HCEC 1CT (cell line): ENCODE data around the gene ANKRD60.

Experiments
- DNase-seq: peaks from one replicate; pipeline ENCODE4 v3.0.0-alpha.2; 2017

ANKRD60 gene

GRCh38 chr20:58228484-58229197 lies at the start of gene ANKRD60:
Gene ANKRD60 (minus strand): TSS chr20:58228653. CDS start chr20:58228653, 0 bp downstream.
- no peak for DNase-seq

GRCh38 chr20:58277578-58278472 lies 49.4 kb upstream of the ANKRD60 start:
- no peak for DNase-seq

GRCh38 chr20:58277107-58277506 lies 48.7 kb upstream of the ANKRD60 start:
- DNase-seq = no peak

- DNase-seq = no peak
Measured at GRCh38 chr20:58274384-58274783, 45.9 kb upstream of the ANKRD60 start.

- DNase-seq = no peak
Measured at GRCh38 chr20:58271606-58272351, 43.3 kb upstream of the ANKRD60 start.

- DNase-seq = no peak
Measured at GRCh38 chr20:58268936-58269619, 40.6 kb upstream of the ANKRD60 start.

GRCh38 chr20:58268421-58268821 lies 40.0 kb upstream of the ANKRD60 start:
- DNase-seq = no peak

- DNase-seq = no peak
Measured at GRCh38 chr20:58267389-58268215, 39.1 kb upstream of the ANKRD60 start.

GRCh38 chr20:58264271-58264670 lies 35.8 kb upstream of the ANKRD60 start:
- no peak for DNase-seq

- no peak for DNase-seq
Measured at GRCh38 chr20:58261660-58262059, 33.2 kb upstream of the ANKRD60 start.

- DNase-seq = no peak
Measured at GRCh38 chr20:58260006-58260405, 31.6 kb upstream of the ANKRD60 start.

GRCh38 chr20:58256842-58257241 lies 28.4 kb upstream of the ANKRD60 start:
- no peak for DNase-seq

- DNase-seq = no peak
Measured at GRCh38 chr20:58256307-58256706, 27.9 kb upstream of the ANKRD60 start.

- no peak for DNase-seq
Measured at GRCh38 chr20:58254890-58255289, 26.4 kb upstream of the ANKRD60 start.

GRCh38 chr20:58251979-58252591 lies 23.6 kb upstream of the ANKRD60 start:
- DNase-seq = peak; percentile 89

GRCh38 chr20:58251348-58251978 lies 23.0 kb upstream of the ANKRD60 start:
- DNase-seq = no peak

GRCh38 chr20:58246346-58246745 lies 17.9 kb upstream of the ANKRD60 start:
- no peak for DNase-seq

- DNase-seq = no peak
Measured at GRCh38 chr20:58245931-58246330, 17.5 kb upstream of the ANKRD60 start.

- no peak for DNase-seq
Measured at GRCh38 chr20:58245181-58245891, 16.9 kb upstream of the ANKRD60 start.

- no peak for DNase-seq
Measured at GRCh38 chr20:58244517-58245030, 16.1 kb upstream of the ANKRD60 start.
